Tibial nerve (tissue), 4 donors: ENCODE data around the gene MERTK. TPM values are rescaled to one million over a fixed set of nuclear protein-coding genes. Genes with fewer than 3 reads are reported as not detected.
"Not testable (repeated sequence)": the region's sequence is repeated elsewhere in the genome, so short reads cannot be mapped to it uniquely, and the experiment has no call there.

Experiments
- DNase-seq, 2 donors: peaks; one replicate each; pipeline ENCODE4 v3.0.0-alpha.2; 2019; ENCODE audit warnings: low spot score in 2 of 2
- H3K27ac ChIP-seq, 4 donors: fragments of 200-600 bp; sonication (generic) in 3 of 4; one replicate each; pipeline ENCODE4 v1.5.1; 2017 to 2019; ENCODE audit warnings: mild to moderate bottlenecking in 1 of 4
- H3K27me3 ChIP-seq, 2 donors: fragments of 200-600 bp; sonication (generic) in 1 of 2; one replicate each; pipeline versions ENCODE4 v1.5.1 to v1.6.0; 2017 to 2019
- H3K36me3 ChIP-seq, 3 donors: fragments of 200-600 bp; sonication (generic); one replicate each; pipeline ENCODE4 v1.5.1; 2018 to 2019
- H3K4me1 ChIP-seq, 4 donors: fragments of 200-600 bp; sonication (generic) in 3 of 4; one replicate each; pipeline ENCODE4 v1.5.1; 2017 to 2019
- H3K4me3 ChIP-seq, 4 donors: fragments of 200-600 bp; sonication (generic) in 3 of 4; one replicate each; pipeline ENCODE4 v1.5.1; 2017 to 2019; ENCODE audit warnings: mild to moderate bottlenecking in 1 of 4, moderate library complexity in 1 of 4
- H3K9me3 ChIP-seq, 4 donors: fragments of 200-600 bp; sonication (generic) in 3 of 4; one replicate each; pipeline ENCODE4 v1.5.1; 2017 to 2019
- CTCF ChIP-seq, 5 experiments: fragments of 200-600 bp in 3 of 5; fragments of 450-650 bp in 2 of 5; sonication (generic) in 3 of 5; IDR thresholded peaks; one replicate each; pipeline ENCODE4 v1.5.1; 2016 to 2019; ENCODE audit warnings: antibody characterized with exemption in 5 of 5, mild to moderate bottlenecking in 3 of 5, moderate library complexity in 2 of 5
- EP300 ChIP-seq, 2 donors: sonication (generic); formaldehyde crosslinking; IDR thresholded peaks; one replicate each; pipeline ENCODE4 v1.6.1; 2017; ENCODE audit warnings: antibody characterized with exemption in 2 of 2, mild to moderate bottlenecking in 1 of 2
- POLR2A ChIP-seq, 2 donors: fragments of 450-650 bp; IDR thresholded peaks; one replicate each; pipeline ENCODE4 v1.6.1; 2017; ENCODE audit warnings: antibody characterized with exemption in 2 of 2, mild to moderate bottlenecking in 2 of 2, moderate library complexity in 2 of 2
- WGBS, 2 donors: methylation state at CpG; one replicate each; pipeline ENCODE4 v1.1.5; 2018; 5-methylcytosine and 5-hydroxymethylcytosine counted together
- total RNA-seq, 4 donors: library from RNA; depleted of rRNA; stranded (reverse); fragments of >200 nt; gene quantifications; one replicate each; pipeline ENCODE4 v1.1.0, GENCODE V29; 2016

Gene MERTK
- total RNA-seq, 4 donors from 2014 or later = 22.7 to 61.8 (median 29.3) TPM

- TF ChIP-seq POLR2A (IDR thresholded peaks at IDR 0.05) (no peak), CTCF (IDR thresholded peaks at IDR 0.05) (no peak), EP300 (IDR thresholded peaks at IDR 0.05) (no peak)
- DNase-seq = no peak
- peak overlapping the region in 1 of 4 donors; percentile 78 for H3K27ac ChIP-seq
- WGBS, 2 donors = 29 to 39% methylated on average over 1 of the region's 1 CpG
- peaks cover 0 to 34% (median 5%) of the 10 kb centered on the region in 4 donors for H3K4me1 ChIP-seq
- no peaks in the 10 kb centered on the region for H3K36me3 ChIP-seq
- H3K4me3 ChIP-seq = no peak overlapping the region
- no peaks in the 10 kb centered on the region for H3K27me3 ChIP-seq
- H3K9me3 ChIP-seq = no peaks in the 10 kb centered on the region
Measured at GRCh38 chr2:112033600-112033999, 135.2 kb downstream of the MERTK start.

GRCh38 chr2:112034924-112035323 lies 136.5 kb downstream of the MERTK start:
- H3K4me1 ChIP-seq = peaks cover 0 to 34% (median 5%) of the 10 kb centered on the region in 4 donors
- H3K27me3 ChIP-seq = no peaks in the 10 kb centered on the region
- WGBS, 2 donors = 78 to 91% methylated on average over 3 of the region's 3 CpGs
- H3K27ac ChIP-seq = no peak overlapping the region
- TF ChIP-seq CTCF (IDR thresholded peaks at IDR 0.05) (no peak), POLR2A (IDR thresholded peaks at IDR 0.05) (no peak), EP300 (IDR thresholded peaks at IDR 0.05) (no peak)
- no peaks in the 10 kb centered on the region for H3K9me3 ChIP-seq
- DNase-seq = no peak
- H3K36me3 ChIP-seq = no peaks in the 10 kb centered on the region
- no peak overlapping the region for H3K4me3 ChIP-seq

- Histone ChIP-seq H3K27me3 (no peaks in the 10 kb centered on the region), H3K36me3 (no peaks in the 10 kb centered on the region), H3K4me3 (no peak overlapping the region), H3K9me3 (no peaks in the 10 kb centered on the region), H3K4me1 (peaks cover 0 to 34% (median 5%) of the 10 kb centered on the region in 4 donors), H3K27ac (no peak overlapping the region)
- WGBS, 2 donors = 93 to 95% methylated on average over 1 of the region's 1 CpG
- DNase-seq = no peak
- TF ChIP-seq EP300 (IDR thresholded peaks at IDR 0.05) (no peak), POLR2A (IDR thresholded peaks at IDR 0.05) (no peak), CTCF (IDR thresholded peaks at IDR 0.05) (no peak)
Measured at GRCh38 chr2:112035786-112036185, 137.4 kb downstream of the MERTK start.

GRCh38 chr2:112039556-112039955 lies 141.1 kb downstream of the MERTK start:
- WGBS, 2 donors = 81 to 89% methylated on average over 12 of the region's 12 CpGs
- not testable (repeated sequence) for DNase-seq, H3K4me3 ChIP-seq, H3K9me3 ChIP-seq, H3K27me3 ChIP-seq, H3K4me1 ChIP-seq, H3K36me3 ChIP-seq, H3K27ac ChIP-seq

GRCh38 chr2:112040066-112040465 lies 141.7 kb downstream of the MERTK start:
- not testable (repeated sequence) for H3K4me1 ChIP-seq, H3K9me3 ChIP-seq, DNase-seq, H3K4me3 ChIP-seq, H3K27me3 ChIP-seq, H3K36me3 ChIP-seq, H3K27ac ChIP-seq
- 85 to 86% methylated on average over 2 of the region's 2 CpGs for WGBS, 2 donors

GRCh38 chr2:112041460-112041859 lies 143.1 kb downstream of the MERTK start:
- H3K27me3 ChIP-seq, H3K4me1 ChIP-seq, H3K36me3 ChIP-seq, H3K4me3 ChIP-seq, DNase-seq, H3K27ac ChIP-seq: not testable (repeated sequence)
- peaks cover 0 to 14% (median 0%) of the 10 kb centered on the region in 4 donors for H3K9me3 ChIP-seq
- 73 to 78% methylated on average over 6 of the region's 6 CpGs for WGBS, 2 donors

- DNase-seq = no peak
- Histone ChIP-seq H3K27ac (no peak overlapping the region), H3K4me3 (no peak overlapping the region), H3K4me1 (peaks cover 0 to 8% (median 2%) of the 10 kb centered on the region in 4 donors), H3K27me3 (no peaks in the 10 kb centered on the region), H3K36me3 (no peaks in the 10 kb centered on the region), H3K9me3 (peaks cover 0 to 14% (median 0%) of the 10 kb centered on the region in 4 donors)
- no peak for TF ChIP-seq POLR2A (IDR thresholded peaks at IDR 0.05)
- TF ChIP-seq CTCF (IDR thresholded peaks at IDR 0.05) = no peak
- no peak for TF ChIP-seq EP300 (IDR thresholded peaks at IDR 0.05)
Measured at GRCh38 chr2:112045446-112046014, 147.1 kb downstream of the MERTK start.
